GM12878 (cell line): ENCODE data around the gene CCDC85B. TPM values are rescaled to one million over a fixed set of nuclear protein-coding genes. Genes with fewer than 3 reads are reported as not detected.

ENCODE experiments used
- ATAC-seq: fragments of 200-7000 bp; cut with Tn5 transposase; 3 replicates; pipeline ENCODE4 v1.9.1; 2020; ENCODE audit warnings: mild to moderate bottlenecking, moderate library complexity
- BruUV-seq: library from RNA; stranded (reverse); fragments of 400-500 nt; replicated peaks from 2 replicates; lab custom pipeline; 2021; lab: Mats Ljungman, UMichigan
- CTCF ChIA-PET: fragments of 300-600 bp; sonication (Branson Sonifier 250); formaldehyde crosslinking; extraction: SDS; loops from one replicate; lab custom pipeline; 2021; ENCODE audit warnings: inconsistent platforms; lab: Yijun Ruan, JAX
- POLR2A ChIA-PET: fragments of 350-600 bp; formaldehyde crosslinking; extraction: SDS; loops from one replicate; lab custom pipeline; 2021; ENCODE audit warnings: inconsistent platforms; lab: Charles Lee
- RAD21 ChIA-PET: fragments of 300-600 bp; sonication (Branson Sonifier 250); formaldehyde crosslinking; loops from one replicate; lab custom pipeline; 2023; ENCODE audit warnings: antibody characterized with exemption; ENCODE audit not compliant: unreplicated experiment; lab: Charles Lee
- SMC1A ChIA-PET: fragments of 300-600 bp; sonication (Branson Sonifier 250); formaldehyde crosslinking; loops from one replicate; lab custom pipeline; 2023; ENCODE audit not compliant: unreplicated experiment, uncharacterized antibody; lab: Charles Lee
- DNase-seq: peaks from one replicate; pipeline ENCODE4 v3.0.0-alpha.2; 2011; ENCODE audit warnings: low read depth, low spot score
- FAIRE-seq: peaks from 3 replicates; lab custom pipeline; 2011; peaks lifted over from hg19 to GRCh38; lab: Jason Lieb, UNC
- H2AFZ ChIP-seq: 2 replicates; pipeline ENCODE4 v1.6.0; 2011; ENCODE audit warnings: low read depth, low read length, control low read depth; ENCODE audit not compliant: control insufficient read depth
- H3K27ac ChIP-seq: 2 replicates; pipeline ENCODE4 v1.5.1; 2011; ENCODE audit warnings: control low read depth; ENCODE audit not compliant: control insufficient read depth, insufficient read depth
- H3K27me3 ChIP-seq, 2 experiments: replicated peaks in 1 of 2; 2 replicates each; pipeline versions ENCODE4 v1.6.0 to v1.6.1; 2011; ENCODE audit warnings: low read length in 1 of 2; ENCODE audit not compliant: control insufficient read depth in 2 of 2, insufficient read depth in 2 of 2
- H3K36me3 ChIP-seq, 2 experiments: 2 replicates each; pipeline ENCODE4 v1.5.1; 2011; ENCODE audit warnings: low read length in 1 of 2; ENCODE audit not compliant: control insufficient read depth in 2 of 2, insufficient read depth in 2 of 2
- H3K4me1 ChIP-seq: 2 replicates; pipeline ENCODE4 v1.6.1; 2011; ENCODE audit warnings: mild to moderate bottlenecking, low read length, moderate library complexity, mixed read lengths; ENCODE audit not compliant: control insufficient read depth, insufficient read depth
- H3K4me2 ChIP-seq: 2 replicates; pipeline ENCODE4 v1.6.0; 2011; ENCODE audit warnings: control low read depth; ENCODE audit not compliant: control insufficient read depth, insufficient read depth
- H3K4me3 ChIP-seq: fragments of 200-600 bp; sonication (generic); 2 replicates; pipeline ENCODE4 v1.5.1; 2016
- H3K79me2 ChIP-seq: 2 replicates; pipeline ENCODE4 v1.6.0; 2011; ENCODE audit warnings: low read length; ENCODE audit not compliant: control insufficient read depth, insufficient read depth
- H3K9ac ChIP-seq: 2 replicates; pipeline ENCODE4 v1.8.0; 2011; ENCODE audit warnings: low read length, control low read depth, mixed read lengths; ENCODE audit not compliant: control insufficient read depth, insufficient read depth
- H3K9me3 ChIP-seq: replicated peaks from 3 replicates; pipeline ENCODE4 v1.5.1; 2011; ENCODE audit warnings: mild to moderate bottlenecking, low read length; ENCODE audit not compliant: control insufficient read depth, insufficient read depth
- H4K20me1 ChIP-seq: 2 replicates; pipeline ENCODE4 v1.6.0; 2011; ENCODE audit not compliant: control insufficient read depth, insufficient read depth
- EED ChIP-seq: sonication (generic); IDR thresholded peaks from 2 replicates; pipeline ENCODE4 v1.6.1; 2016; ENCODE audit warnings: antibody characterized with exemption, low read depth
- HDGF ChIP-seq: fragments of 450-650 bp; IDR thresholded peaks from 2 replicates; pipeline ENCODE4 v1.6.1; 2016; ENCODE audit warnings: antibody characterized with exemption
- IKZF1 ChIP-seq: fragments of 450-650 bp; conservative IDR thresholded peaks from 2 replicates; pipeline ENCODE4 v1.6.1; 2017; ENCODE audit warnings: antibody characterized with exemption, mild to moderate bottlenecking
- IKZF2 ChIP-seq, 2 experiments: fragments of 450-650 bp; IDR thresholded peaks; 2 replicates each; pipeline ENCODE4 v1.6.1; 2017; ENCODE audit warnings: mild to moderate bottlenecking in 2 of 2, moderate library complexity in 2 of 2
- TCF12 ChIP-seq: IDR thresholded peaks from 2 replicates; pipeline ENCODE4 v1.6.1; 2011; ENCODE audit warnings: low read depth, mild to moderate bottlenecking, low read length
- ZBED1 ChIP-seq: IDR thresholded peaks from 2 replicates; pipeline ENCODE4 v1.6.1; 2016; ENCODE audit warnings: borderline replicate concordance
- WGBS: methylation state at CpG from one replicate; pipeline ENCODE4 v1.1.6; 2016; ENCODE audit warnings: low lambda C conversion rate; ENCODE audit not compliant: insufficient replicate concordance, insufficient coverage; ENCODE audit errors: missing lambda C conversion rate; 5-methylcytosine and 5-hydroxymethylcytosine counted together
- in situ Hi-C: fragments of 300-500 bp; cut with MboI; formaldehyde crosslinking; loops from 9 replicates; pipeline ENCODE4 v1.14.3; 2018; ENCODE audit warnings: mixed read lengths
- intact Hi-C: fragments of 100-400 bp; cut with micrococcal nuclease; formaldehyde crosslinking; loops from one replicate; pipeline ENCODE4 v1.14.2; 2022; ENCODE audit not compliant: unreplicated experiment
- polyA plus RNA-seq, 11 experiments: library from polyadenylated mRNA; depleted of rRNA in 4 of 11; unstranded in 6 of 11; stranded (reverse) in 5 of 11; fragments of >200 nt; fragmentation: Nextera tagmentation in 4 of 11; fragmentation: Illumina TruSeq in 1 of 11; extraction: Ambion mirVana in 4 of 11; extraction: Trizol in 1 of 11; gene quantifications; 1 replicate in 1 of 11; 2 replicates in 10 of 11; pipeline versions ENCODE4 v1.2.1 to v1.2.3, GENCODE V29; 2011 to 2016; ENCODE audit warnings: inconsistent platforms in 2 of 11, missing spikeins in 2 of 11, low read depth in 1 of 11
- total RNA-seq, 4 experiments: library from RNA; depleted of rRNA in 3 of 4; stranded (reverse); fragments of >200 nt in 3 of 4; fragmentation: Illumina TruSeq in 1 of 4; extraction: Trizol in 1 of 4; gene quantifications; 2 replicates each; pipeline versions ENCODE4 v1.2.1 to v1.2.3, GENCODE V29; 2013 to 2021
- TF ChIP-seq, protein P1 (sequence below): fragments of 450-650 bp; IDR thresholded peaks from 2 replicates; pipeline ENCODE4 v1.6.1; 2017; ENCODE audit warnings: low read depth, mild to moderate bottlenecking, moderate library complexity

The CCDC85B gene
- total and polyA plus RNA-seq, 10 of the 15 experiments (the other 5 are each of a cell fraction or from before 2014, with no cell fraction given) = 0.32 to 114 (median 49.5) TPM

DNA sequence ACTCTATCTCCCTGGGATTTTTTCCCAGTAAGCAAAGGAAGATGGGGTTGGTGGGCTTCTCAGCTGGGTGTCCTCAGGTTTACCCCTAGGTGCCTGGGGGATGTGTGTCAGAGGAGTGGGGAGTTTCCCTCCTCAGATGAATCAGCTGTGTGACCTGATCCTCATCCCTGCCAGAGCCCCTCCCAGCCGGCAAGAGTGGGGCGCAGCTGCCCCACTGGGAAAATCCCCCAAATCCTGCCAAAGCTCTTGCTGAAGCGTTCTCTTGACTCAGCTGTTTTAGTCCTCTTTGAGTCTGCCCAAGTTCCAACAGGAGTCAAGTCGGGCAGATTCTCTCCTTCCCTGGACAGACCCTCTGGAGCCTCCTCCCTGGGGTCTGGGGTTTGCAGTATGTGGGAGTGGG is 22.4 kb downstream of the CCDC85B start:
- CTCF ChIA-PET = interaction anchor here (0.9 to 6.5 kb wide), 7 partner anchors 15 to 53 kb away, joined by 3 to 89 read pairs (median 5); partner anchors contain the start of genes CCDC85B and FIBP
- Histone ChIP-seq H3K4me1 (peaks cover 41% of the 10 kb centered on the region), H3K36me3 (no peaks in the 10 kb centered on the region; a peak in 1 of 4 replicates), H2AFZ (no peak overlapping the region), H3K27me3 (no peaks in the 10 kb centered on the region), H3K9me3 (no peaks in the 10 kb centered on the region), H3K4me2 (no peak overlapping the region; the same call in 1 of the 2 replicates), H4K20me1 (no peaks in the 10 kb centered on the region), H3K9ac (no peak overlapping the region; the same call in 1 of the 2 replicates), H3K4me3 (no peak overlapping the region), H3K79me2 (peaks cover 11% of the 10 kb centered on the region), H3K27ac (peak overlapping the region; percentile 29; the same call in 1 of the 2 replicates)
- in situ Hi-C loops = no loop called here
- DNase-seq (no peak), FAIRE-seq (no peak), ATAC-seq (peak; percentile 65)
- TF ChIP-seq ZBED1 (no peak), TCF12 (peak; percentile 43; the same call in 1 of the 2 replicates), EED (peak; percentile 31; the same call in 1 of the 2 replicates), IKZF2 (IDR thresholded peaks at IDR 0.05) (peak in 1 of 2 experiments; percentile 27; a peak in 2 of 4 replicates), IKZF1 (peak; percentile 53), HDGF (no peak)
- TF ChIP-seq, protein P1, sequence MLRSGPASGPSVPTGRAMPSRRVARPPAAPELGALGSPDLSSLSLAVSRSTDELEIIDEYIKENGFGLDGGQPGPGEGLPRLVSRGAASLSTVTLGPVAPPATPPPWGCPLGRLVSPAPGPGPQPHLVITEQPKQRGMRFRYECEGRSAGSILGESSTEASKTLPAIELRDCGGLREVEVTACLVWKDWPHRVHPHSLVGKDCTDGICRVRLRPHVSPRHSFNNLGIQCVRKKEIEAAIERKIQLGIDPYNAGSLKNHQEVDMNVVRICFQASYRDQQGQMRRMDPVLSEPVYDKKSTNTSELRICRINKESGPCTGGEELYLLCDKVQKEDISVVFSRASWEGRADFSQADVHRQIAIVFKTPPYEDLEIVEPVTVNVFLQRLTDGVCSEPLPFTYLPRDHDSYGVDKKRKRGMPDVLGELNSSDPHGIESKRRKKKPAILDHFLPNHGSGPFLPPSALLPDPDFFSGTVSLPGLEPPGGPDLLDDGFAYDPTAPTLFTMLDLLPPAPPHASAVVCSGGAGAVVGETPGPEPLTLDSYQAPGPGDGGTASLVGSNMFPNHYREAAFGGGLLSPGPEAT = 0 out of 2 replicates have a peak, but pooled peaks have one; percentile 16
- BruUV-seq = no TSS peak
- RAD21 ChIA-PET = interaction anchor here (0.8 to 2.1 kb wide), 6 partner anchors 11 to 28 kb away, joined by 3 to 18 read pairs (median 8); partner anchors contain the start of genes CCDC85B and FIBP
- SMC1A ChIA-PET = interaction anchor here (0.7 to 3.2 kb wide), 7 partner anchors 9 to 109 kb away, joined by 3 to 24 read pairs (median 3); partner anchors contain the start of genes CCDC85B and FIBP
- intact Hi-C loops = no loop called here
- WGBS = 28% methylated on average over 4 of the region's 4 CpGs
- POLR2A ChIA-PET = interaction anchor here (0.5 to 2.1 kb wide), 8 partner anchors 11 to 1566 kb away, joined by 3 to 34 read pairs (median 3); partner anchors contain the start of genes CCDC85B, FIBP and FOSL1
